NCI-H226 (cell line): ENCODE results near the gene SIX1.

ENCODE experiments used
- DNase-seq: peaks from one replicate; pipeline ENCODE4 v3.0.0-alpha.2; 2015

Gene SIX1

GRCh38 chr14:60655119-60655897, 6.0 kb upstream of the SIX1 start:
- DNase-seq, result no peak

- DNase-seq, result no peak
Observed at GRCh38 chr14:60654334-60654821, 5.1 kb upstream of the SIX1 start.

- DNase-seq, result no peak
Observed at GRCh38 chr14:60653701-60654161, 4.5 kb upstream of the SIX1 start.

- DNase-seq, result no peak
Observed at GRCh38 chr14:60652674-60653651, 3.7 kb upstream of the SIX1 start.

- DNase-seq, result no peak
Observed at GRCh38 chr14:60651796-60652673, 2.8 kb upstream of the SIX1 start.

GRCh38 chr14:60651086-60651795, 2.0 kb upstream of the SIX1 start:
- no peak for DNase-seq

GRCh38 chr14:60650373-60650961, 1.2 kb upstream of the SIX1 start:
- no peak for DNase-seq

- DNase-seq, result no peak
Observed at GRCh38 chr14:60649875-60650372, 647 bp upstream of the SIX1 start.

GRCh38 chr14:60648249-60648933, 886 bp downstream of the SIX1 start:
- DNase-seq, result no peak

- no peak for DNase-seq
Observed at GRCh38 chr14:60647837-60648248, 1.4 kb downstream of the SIX1 start.

- DNase-seq, result no peak
Observed at GRCh38 chr14:60647081-60647836, 2.0 kb downstream of the SIX1 start.

- no peak for DNase-seq
Observed at GRCh38 chr14:60646226-60646818, 3.0 kb downstream of the SIX1 start.

GRCh38 chr14:60645126-60645741, 4.0 kb downstream of the SIX1 start:
- no peak for DNase-seq

GRCh38 chr14:60644666-60645065, 4.6 kb downstream of the SIX1 start:
- DNase-seq, result no peak

- no peak for DNase-seq
Observed at GRCh38 chr14:60643463-60644314, 5.6 kb downstream of the SIX1 start.

- DNase-seq, result no peak
Observed at GRCh38 chr14:60643141-60643462, 6.2 kb downstream of the SIX1 start.

GRCh38 chr14:60642270-60643140, 6.8 kb downstream of the SIX1 start:
- no peak for DNase-seq
